Skeletal muscle tissue (tissue), 4 donors: ENCODE results near the gene LRRC72. TPM values are rescaled to one million over a fixed set of nuclear protein-coding genes. Genes with fewer than 3 reads are reported as not detected.

Experiments used
- H3K27ac ChIP-seq: one replicate; pipeline ENCODE4 v1.7.0; 2013; ENCODE audit warnings: mild to moderate bottlenecking, low read depth, low read length, inconsistent platforms
- H3K27me3 ChIP-seq, 3 donors: one replicate each; pipeline ENCODE4 v1.7.0; 2013; ENCODE audit warnings: low read length in 3 of 3; ENCODE audit not compliant: control insufficient read depth in 3 of 3, insufficient read depth in 3 of 3
- H3K36me3 ChIP-seq, 3 donors: one replicate each; pipeline ENCODE4 v1.7.0; 2013; ENCODE audit warnings: low read length in 3 of 3; ENCODE audit not compliant: control insufficient read depth in 3 of 3, insufficient read depth in 3 of 3
- H3K4me1 ChIP-seq, 3 donors: one replicate each; pipeline ENCODE4 v1.7.0; 2013; ENCODE audit warnings: low read length in 3 of 3, mild to moderate bottlenecking in 3 of 3; ENCODE audit not compliant: control insufficient read depth in 3 of 3, insufficient read depth in 3 of 3
- H3K4me3 ChIP-seq, 3 donors: one replicate each; pipeline ENCODE4 v1.7.0; 2013; ENCODE audit warnings: low read length in 3 of 3
- H3K9ac ChIP-seq, 3 donors: one replicate each; pipeline ENCODE4 v1.7.0; 2013; ENCODE audit warnings: low read length in 3 of 3, mild to moderate bottlenecking in 3 of 3, moderate library complexity in 2 of 3, low read depth in 1 of 3
- H3K9me3 ChIP-seq, 3 donors: one replicate each; pipeline ENCODE4 v1.7.0; 2013; ENCODE audit warnings: low read length in 3 of 3; ENCODE audit not compliant: control insufficient read depth in 3 of 3
- total RNA-seq: library from RNA; depleted of rRNA; stranded (reverse); fragments of >200 nt; gene quantifications from one replicate; pipeline ENCODE4 v1.2.3, GENCODE V29; 2014
- donor health status: Osteomylitis.

The LRRC72 gene
- total RNA-seq: not detected

- H3K9ac ChIP-seq: no peak within 1 kb of the TSS
- H3K9me3 ChIP-seq: no peaks in the 10 kb centered on the region
- H3K36me3 ChIP-seq: no peaks in the 10 kb centered on the region
- H3K4me3 ChIP-seq: no peak within 1 kb of the TSS
- no peaks in the 10 kb centered on the region for H3K4me1 ChIP-seq
- H3K27me3 ChIP-seq: no peaks in the 10 kb centered on the region
- no peak within 1 kb of the TSS for H3K27ac ChIP-seq
Observed at GRCh38 chr7:16526742-16527540, at the start of gene LRRC72. LRRC72 (plus strand) TSS chr7:16526825; CDS start chr7:16526953, 128 bp downstream.

- Histone ChIP-seq H3K4me1 (no peaks in the 10 kb centered on the region), H3K27ac (no peak overlapping the region), H3K9me3 (no peaks in the 10 kb centered on the region), H3K4me3 (no peak overlapping the region), H3K36me3 (no peaks in the 10 kb centered on the region), H3K27me3 (no peaks in the 10 kb centered on the region), H3K9ac (no peak overlapping the region)
Observed at GRCh38 chr7:16479161-16479560, 47.5 kb upstream of the LRRC72 start.

DNA sequence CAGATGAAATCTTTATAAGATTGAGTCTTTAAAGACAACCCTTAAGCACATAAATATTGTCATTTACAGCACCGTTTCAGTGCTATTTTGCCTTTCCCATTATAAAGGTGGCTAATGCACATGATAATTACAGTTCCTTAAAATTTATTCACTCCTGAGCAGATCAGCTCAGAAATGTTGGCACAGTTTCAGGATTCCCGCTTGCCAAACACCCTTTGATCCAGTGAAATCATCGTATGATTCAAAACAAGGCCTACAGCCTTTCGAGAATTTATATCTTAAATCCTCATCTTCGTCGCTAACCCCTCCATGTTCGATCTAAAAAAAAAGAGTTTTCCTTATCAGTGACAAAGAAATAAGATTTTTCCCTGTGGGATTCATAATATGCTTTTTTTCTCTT, 47.0 kb upstream of the LRRC72 start:
- Histone ChIP-seq H3K9me3 (no peaks in the 10 kb centered on the region), H3K36me3 (no peaks in the 10 kb centered on the region), H3K9ac (no peak overlapping the region), H3K27ac (no peak overlapping the region), H3K27me3 (no peaks in the 10 kb centered on the region), H3K4me1 (no peaks in the 10 kb centered on the region), H3K4me3 (no peak overlapping the region)

GRCh38 chr7:16484453-16485158, 42.0 kb upstream of the LRRC72 start:
- Histone ChIP-seq H3K36me3 (no peaks in the 10 kb centered on the region), H3K9me3 (no peaks in the 10 kb centered on the region), H3K27ac (no peak overlapping the region), H3K9ac (no peak overlapping the region), H3K4me1 (no peaks in the 10 kb centered on the region), H3K4me3 (no peak overlapping the region), H3K27me3 (no peaks in the 10 kb centered on the region)

DNA sequence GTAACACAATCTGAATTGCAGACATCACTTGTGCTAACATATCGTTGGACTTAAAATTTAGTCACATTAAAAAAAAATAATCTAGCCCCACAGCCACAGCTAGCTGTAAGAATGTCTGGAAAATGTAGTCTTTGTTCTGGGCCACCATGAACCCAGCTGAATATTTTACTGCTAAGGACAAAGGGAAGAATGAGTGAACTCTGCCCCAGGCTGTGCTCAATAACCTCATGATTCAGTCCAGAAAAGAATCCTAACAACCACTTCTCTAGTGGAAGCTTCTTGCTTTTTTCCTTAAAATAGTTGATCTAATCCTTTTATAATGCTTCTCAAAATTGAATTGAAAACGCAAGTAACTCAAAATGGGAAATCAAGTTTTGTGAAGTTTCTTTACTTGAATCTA, 35.5 kb upstream of the LRRC72 start:
- Histone ChIP-seq H3K36me3 (no peaks in the 10 kb centered on the region), H3K9me3 (no peaks in the 10 kb centered on the region), H3K9ac (no peak overlapping the region), H3K27me3 (no peaks in the 10 kb centered on the region), H3K27ac (no peak overlapping the region), H3K4me1 (no peaks in the 10 kb centered on the region), H3K4me3 (no peak overlapping the region)

DNA sequence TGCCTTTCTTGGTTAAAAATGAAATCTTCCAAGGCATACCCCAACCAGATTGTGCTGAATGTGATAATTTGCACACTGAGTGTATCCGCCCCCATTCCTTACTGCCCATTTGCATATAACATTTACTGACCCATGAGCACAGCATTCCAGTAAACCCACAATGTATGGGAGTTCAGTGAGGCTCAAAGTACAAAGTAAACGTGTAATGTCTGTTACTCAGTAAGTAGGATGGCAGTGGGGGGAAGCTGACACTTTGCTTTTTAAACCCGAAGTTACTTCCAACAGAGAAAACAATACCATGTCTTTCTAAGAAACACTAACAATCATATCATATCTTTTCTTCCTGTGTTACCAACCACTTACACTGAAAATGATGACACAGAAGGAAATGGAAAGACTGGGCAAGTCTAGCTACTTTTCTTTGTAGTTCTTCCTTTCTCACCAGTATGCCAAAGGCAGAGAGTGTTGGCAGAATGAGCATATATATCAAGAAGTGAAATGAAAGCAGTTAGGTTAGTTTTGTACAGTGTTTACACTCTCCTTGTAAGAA, 34.0 kb upstream of the LRRC72 start:
- no peaks in the 10 kb centered on the region for H3K4me1 ChIP-seq
- H3K9ac ChIP-seq: no peak overlapping the region
- no peaks in the 10 kb centered on the region for H3K9me3 ChIP-seq
- no peaks in the 10 kb centered on the region for H3K27me3 ChIP-seq
- no peaks in the 10 kb centered on the region for H3K36me3 ChIP-seq
- H3K4me3 ChIP-seq: no peak overlapping the region
- H3K27ac ChIP-seq: no peak overlapping the region

DNA sequence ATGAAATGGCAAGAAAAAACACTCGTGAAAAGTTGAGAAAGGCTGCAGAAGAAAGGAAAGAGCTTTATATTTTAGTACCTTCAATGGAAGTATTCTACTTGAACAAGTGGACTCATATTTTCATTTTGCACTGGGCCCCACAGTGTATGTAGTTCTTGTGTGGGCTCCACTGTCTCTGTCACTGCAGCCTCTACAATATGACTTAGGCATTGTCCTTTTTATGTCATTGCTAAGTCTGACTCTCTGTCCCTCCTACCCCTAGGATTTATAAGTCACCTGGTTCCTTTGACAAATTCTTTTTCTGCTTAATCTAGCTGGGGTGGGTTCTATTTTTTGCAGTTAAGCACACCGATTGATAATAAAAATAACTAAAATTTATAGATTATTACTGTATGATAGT, 33.4 kb upstream of the LRRC72 start:
- Histone ChIP-seq H3K9me3 (no peaks in the 10 kb centered on the region), H3K36me3 (no peaks in the 10 kb centered on the region), H3K4me1 (no peaks in the 10 kb centered on the region), H3K27me3 (no peaks in the 10 kb centered on the region), H3K27ac (no peak overlapping the region), H3K9ac (no peak overlapping the region), H3K4me3 (no peak overlapping the region)

- Histone ChIP-seq H3K9me3 (no peaks in the 10 kb centered on the region), H3K27me3 (no peaks in the 10 kb centered on the region), H3K9ac (no peak overlapping the region), H3K4me3 (no peak overlapping the region), H3K36me3 (no peaks in the 10 kb centered on the region), H3K27ac (no peak overlapping the region), H3K4me1 (no peaks in the 10 kb centered on the region)
Observed at GRCh38 chr7:16494551-16494950, 32.1 kb upstream of the LRRC72 start.

GRCh38 chr7:16494955-16495719, 31.5 kb upstream of the LRRC72 start:
- no peak overlapping the region for H3K4me3 ChIP-seq

More at GRCh38 chr7:16494955-16495719, 31.5 kb upstream of the LRRC72 start:
- Histone ChIP-seq H3K9me3 (no peaks in the 10 kb centered on the region), H3K36me3 (no peaks in the 10 kb centered on the region), H3K27ac (no peak overlapping the region), H3K4me1 (no peaks in the 10 kb centered on the region), H3K9ac (no peak overlapping the region), H3K27me3 (no peaks in the 10 kb centered on the region)
